ENCODE measurements around the gene SELL.

DNA sequence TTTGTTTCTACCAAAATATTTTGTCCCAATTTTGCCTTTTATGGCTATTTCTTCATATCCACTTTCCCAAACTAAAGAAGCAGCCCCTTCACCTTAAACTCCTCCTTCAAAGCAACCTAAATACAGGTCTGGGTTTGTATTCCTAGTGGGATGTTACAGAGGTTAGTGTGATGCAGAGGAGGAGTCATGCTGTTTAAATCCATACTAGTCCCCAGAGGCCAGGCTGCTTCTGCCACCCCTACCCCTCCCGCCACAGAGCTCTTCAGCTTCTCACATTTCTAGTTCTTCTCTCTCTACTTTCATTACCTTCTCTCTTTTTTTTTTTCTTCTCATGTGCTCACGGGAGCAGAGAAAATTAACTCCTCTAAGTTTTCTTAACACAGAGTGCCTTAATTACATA is 29.3 kb downstream of the SELL start:
- TF ChIP-seq ZNF274 (IDR thresholded peaks at IDR 0.05; ENCODE audit: low read depth, low read length), result no peak
- no peak for TF ChIP-seq SUZ12 (IDR thresholded peaks at IDR 0.05; ENCODE audit: extremely low read depth, insufficient read depth, insufficient read length)

All from NT2/D1 (cell line).